ENCODE results near the gene SLC24A4. TPM values are rescaled to one million over a fixed set of nuclear protein-coding genes. Genes with fewer than 3 reads are reported as not detected.

SLC24A4 gene
- total RNA-seq: not detected in 2 replicates

- no peak for TF ChIP-seq CTCF (IDR thresholded peaks at IDR 0.05; ENCODE audit: insufficient read depth, low read length, poor library complexity, severe bottlenecking)
- Histone ChIP-seq H3K36me3 (ENCODE audit: control insufficient read depth, insufficient read depth, low read length) (no peaks in the 10 kb centered on the region), H3K4me3 (ENCODE audit: low read depth, low read length) (no peak within 1 kb of the TSS), H3K27me3 (ENCODE audit: control insufficient read depth, insufficient read depth, low read length) (peaks cover 52% of the 10 kb centered on the region)
- DNase-seq (ENCODE audit: low read depth): no peak
Observed at GRCh38 chr14:92323011-92323915, at the start of gene SLC24A4. Gene SLC24A4 (plus strand): TSS chr14:92323165. CDS start chr14:92323831, 666 bp downstream.

- H3K4me3 ChIP-seq (ENCODE audit: low read depth, low read length): no peak overlapping the region
- no peak for TF ChIP-seq CTCF (IDR thresholded peaks at IDR 0.05; ENCODE audit: insufficient read depth, low read length, poor library complexity, severe bottlenecking)
- DNase-seq (ENCODE audit: low read depth): no peak
- H3K36me3 ChIP-seq (ENCODE audit: control insufficient read depth, insufficient read depth, low read length): no peaks in the 10 kb centered on the region
- H3K27me3 ChIP-seq (ENCODE audit: control insufficient read depth, insufficient read depth, low read length): no peaks in the 10 kb centered on the region
Observed at GRCh38 chr14:92273166-92273565, 49.8 kb upstream of the SLC24A4 start.

- no peak for TF ChIP-seq CTCF (IDR thresholded peaks at IDR 0.05; ENCODE audit: insufficient read depth, low read length, poor library complexity, severe bottlenecking)
- DNase-seq (ENCODE audit: low read depth): no peak
- Histone ChIP-seq H3K27me3 (ENCODE audit: control insufficient read depth, insufficient read depth, low read length) (no peaks in the 10 kb centered on the region), H3K36me3 (ENCODE audit: control insufficient read depth, insufficient read depth, low read length) (no peaks in the 10 kb centered on the region), H3K4me3 (ENCODE audit: low read depth, low read length) (no peak overlapping the region)
Observed at GRCh38 chr14:92274055-92274454, 48.9 kb upstream of the SLC24A4 start.

GRCh38 chr14:92276074-92276473, 46.9 kb upstream of the SLC24A4 start:
- no peak for TF ChIP-seq CTCF (IDR thresholded peaks at IDR 0.05; ENCODE audit: insufficient read depth, low read length, poor library complexity, severe bottlenecking)
- no peaks in the 10 kb centered on the region for H3K36me3 ChIP-seq (ENCODE audit: control insufficient read depth, insufficient read depth, low read length)
- DNase-seq (ENCODE audit: low read depth): no peak
- no peaks in the 10 kb centered on the region for H3K27me3 ChIP-seq (ENCODE audit: control insufficient read depth, insufficient read depth, low read length)
- H3K4me3 ChIP-seq (ENCODE audit: low read depth, low read length): no peak overlapping the region

- no peak for TF ChIP-seq CTCF (IDR thresholded peaks at IDR 0.05; ENCODE audit: insufficient read depth, low read length, poor library complexity, severe bottlenecking)
- DNase-seq (ENCODE audit: low read depth): no peak
- Histone ChIP-seq H3K36me3 (ENCODE audit: control insufficient read depth, insufficient read depth, low read length) (no peaks in the 10 kb centered on the region), H3K27me3 (ENCODE audit: control insufficient read depth, insufficient read depth, low read length) (no peaks in the 10 kb centered on the region), H3K4me3 (ENCODE audit: low read depth, low read length) (no peak overlapping the region)
Observed at GRCh38 chr14:92277031-92277430, 45.9 kb upstream of the SLC24A4 start.

All from kidney epithelial cell (primary cell).